DMS79 treated with DMSO at 0.1 percent for 48 hours (cell line): ENCODE results near the gene WEE1.
A peak's percentile ranks its signal among the peaks of the same experiment; 100 is the strongest.
"Not testable (repeated sequence)": the region's sequence is repeated elsewhere in the genome, so short reads cannot be mapped to it uniquely, and the experiment has no call there.

Experiments used
- DNase-seq: peaks from one replicate; lab custom pipeline; 2025; lab: John Stamatoyannopoulos, UW

The WEE1 gene

GRCh38 chr11:9573052-9573774, at the start of gene WEE1:
Gene WEE1, plus strand, starts transcription at chr11:9573670. Its CDS starts 264 bp downstream, at chr11:9573934.
- peak; percentile 95 for DNase-seq

- no peak for DNase-seq
Measured at GRCh38 chr11:9524001-9524400, 49.5 kb upstream of the WEE1 start.

GRCh38 chr11:9525116-9525515, 48.4 kb upstream of the WEE1 start:
- DNase-seq, result no peak

GRCh38 chr11:9527481-9528135, 45.9 kb upstream of the WEE1 start:
- no peak for DNase-seq

- DNase-seq, result no peak
Measured at GRCh38 chr11:9528136-9528501, 45.4 kb upstream of the WEE1 start.

- DNase-seq, result no peak
Measured at GRCh38 chr11:9528573-9529333, 44.7 kb upstream of the WEE1 start.

- DNase-seq, result no peak
Measured at GRCh38 chr11:9529334-9529650, 44.2 kb upstream of the WEE1 start.

GRCh38 chr11:9530020-9530621, 43.3 kb upstream of the WEE1 start:
- peak; percentile 47 for DNase-seq

GRCh38 chr11:9530901-9531625, 42.4 kb upstream of the WEE1 start:
- no peak for DNase-seq

- DNase-seq, result no peak
Measured at GRCh38 chr11:9533058-9533457, 40.4 kb upstream of the WEE1 start.

GRCh38 chr11:9533736-9534473, 39.6 kb upstream of the WEE1 start:
- no peak for DNase-seq

GRCh38 chr11:9535189-9535781, 38.2 kb upstream of the WEE1 start:
- no peak for DNase-seq

GRCh38 chr11:9538548-9538947, 34.9 kb upstream of the WEE1 start:
- DNase-seq, result no peak

GRCh38 chr11:9549216-9549615, 24.3 kb upstream of the WEE1 start:
- DNase-seq, result not testable (repeated sequence)

GRCh38 chr11:9550191-9550628, 23.3 kb upstream of the WEE1 start:
- no peak for DNase-seq

GRCh38 chr11:9561279-9561982, 12.0 kb upstream of the WEE1 start:
- DNase-seq, result no peak

GRCh38 chr11:9562716-9563115, 10.8 kb upstream of the WEE1 start:
- no peak for DNase-seq

GRCh38 chr11:9563196-9563730, 10.2 kb upstream of the WEE1 start:
- no peak for DNase-seq

GRCh38 chr11:9565822-9566560, 7.5 kb upstream of the WEE1 start:
- DNase-seq, result no peak
